Measurements from ENCODE around the gene FADS1. TPM values are rescaled to one million over a fixed set of nuclear protein-coding genes. Genes with fewer than 3 reads are reported as not detected.
A peak's percentile ranks its signal among the peaks of the same experiment; 100 is the strongest.

Gene FADS1
- 120 TPM for polyA plus RNA-seq (2013, experiment 1 of 2)
- 137 TPM for polyA plus RNA-seq (2013, experiment 2 of 2)

- H3K4me1 ChIP-seq (ENCODE audit: insufficient read depth, low read length): peaks cover 11% of the 10 kb centered on the region
- H3K27ac ChIP-seq (ENCODE audit: low read depth, low read length): peak within 1 kb of the TSS; percentile 94
- H3K36me3 ChIP-seq (ENCODE audit: insufficient read depth, low read length): peaks cover 20% of the 10 kb centered on the region
- no peaks in the 10 kb centered on the region for H3K9me3 ChIP-seq (ENCODE audit: insufficient read depth, low read depth, low read length)
- H3K9ac ChIP-seq (ENCODE audit: low read depth, low read length): peak within 1 kb of the TSS; percentile 94
- H3K27me3 ChIP-seq (ENCODE audit: insufficient read depth, low read length): no peaks in the 10 kb centered on the region
- under 1% methylated on average over 73 of the region's 73 CpGs for WGBS
- peak within 1 kb of the TSS; percentile 86 for H3K4me3 ChIP-seq (ENCODE audit: low read length)
Observed at GRCh38 chr11:61816736-61817455, at the start of gene FADS1. Gene FADS1, minus strand, starts transcription at chr11:61817003. Its CDS starts 74 bp downstream, at chr11:61816929.

GRCh38 chr11:61866231-61866957 is 49.6 kb upstream of the FADS1 start:
- Histone ChIP-seq H3K9ac (ENCODE audit: low read depth, low read length) (no peak overlapping the region), H3K9me3 (ENCODE audit: insufficient read depth, low read depth, low read length) (no peaks in the 10 kb centered on the region), H3K4me3 (ENCODE audit: low read length) (no peak overlapping the region), H3K27ac (ENCODE audit: low read depth, low read length) (no peak overlapping the region; the same call in 1 of the 2 replicates), H3K36me3 (ENCODE audit: insufficient read depth, low read length) (peaks cover 55% of the 10 kb centered on the region), H3K27me3 (ENCODE audit: insufficient read depth, low read length) (peaks cover under 1% of the 10 kb centered on the region; the same call in 1 of the 2 replicates), H3K4me1 (ENCODE audit: insufficient read depth, low read length) (peaks cover 4% of the 10 kb centered on the region; the same call in 1 of the 2 replicates)
- 90% methylated on average over 18 of the region's 18 CpGs for WGBS

GRCh38 chr11:61864814-61865775 is 48.3 kb upstream of the FADS1 start:
- no peak overlapping the region for H3K27ac ChIP-seq (ENCODE audit: low read depth, low read length)
- WGBS: 94% methylated on average over 20 of the region's 20 CpGs
- H3K4me1 ChIP-seq (ENCODE audit: insufficient read depth, low read length): no peaks in the 10 kb centered on the region
- no peak overlapping the region for H3K9ac ChIP-seq (ENCODE audit: low read depth, low read length)
- H3K9me3 ChIP-seq (ENCODE audit: insufficient read depth, low read depth, low read length): no peaks in the 10 kb centered on the region
- H3K27me3 ChIP-seq (ENCODE audit: insufficient read depth, low read length): no peaks in the 10 kb centered on the region
- H3K36me3 ChIP-seq (ENCODE audit: insufficient read depth, low read length): peaks cover 66% of the 10 kb centered on the region
- no peak overlapping the region for H3K4me3 ChIP-seq (ENCODE audit: low read length)

- peaks cover 81% of the 10 kb centered on the region for H3K36me3 ChIP-seq (ENCODE audit: insufficient read depth, low read length)
- H3K9ac ChIP-seq (ENCODE audit: low read depth, low read length): no peak overlapping the region
- no peak overlapping the region for H3K4me3 ChIP-seq (ENCODE audit: low read length)
- no peak overlapping the region for H3K27ac ChIP-seq (ENCODE audit: low read depth, low read length)
- H3K4me1 ChIP-seq (ENCODE audit: insufficient read depth, low read length): no peaks in the 10 kb centered on the region
- H3K27me3 ChIP-seq (ENCODE audit: insufficient read depth, low read length): no peaks in the 10 kb centered on the region
- no peaks in the 10 kb centered on the region for H3K9me3 ChIP-seq (ENCODE audit: insufficient read depth, low read depth, low read length)
- WGBS: 96% methylated on average over 13 of the region's 13 CpGs
Observed at GRCh38 chr11:61863548-61864081, 46.8 kb upstream of the FADS1 start.

- WGBS: 93% methylated on average over 18 of the region's 18 CpGs
- no peaks in the 10 kb centered on the region for H3K27me3 ChIP-seq (ENCODE audit: insufficient read depth, low read length)
- no peak overlapping the region for H3K9ac ChIP-seq (ENCODE audit: low read depth, low read length)
- H3K4me1 ChIP-seq (ENCODE audit: insufficient read depth, low read length): no peaks in the 10 kb centered on the region
- no peaks in the 10 kb centered on the region for H3K9me3 ChIP-seq (ENCODE audit: insufficient read depth, low read depth, low read length)
- H3K27ac ChIP-seq (ENCODE audit: low read depth, low read length): no peak overlapping the region
- H3K4me3 ChIP-seq (ENCODE audit: low read length): no peak overlapping the region
- H3K36me3 ChIP-seq (ENCODE audit: insufficient read depth, low read length): peaks cover 85% of the 10 kb centered on the region
Observed at GRCh38 chr11:61862714-61863547, 46.1 kb upstream of the FADS1 start.

- Histone ChIP-seq H3K9ac (ENCODE audit: low read depth, low read length) (no peak overlapping the region), H3K4me1 (ENCODE audit: insufficient read depth, low read length) (no peaks in the 10 kb centered on the region), H3K9me3 (ENCODE audit: insufficient read depth, low read depth, low read length) (no peaks in the 10 kb centered on the region), H3K27ac (ENCODE audit: low read depth, low read length) (no peak overlapping the region), H3K36me3 (ENCODE audit: insufficient read depth, low read length) (peaks cover 93% of the 10 kb centered on the region), H3K27me3 (ENCODE audit: insufficient read depth, low read length) (no peaks in the 10 kb centered on the region), H3K4me3 (ENCODE audit: low read length) (no peak overlapping the region)
- 84% methylated on average over 9 of the region's 9 CpGs for WGBS
Observed at GRCh38 chr11:61861634-61862033, 44.8 kb upstream of the FADS1 start.

- Histone ChIP-seq H3K9me3 (ENCODE audit: insufficient read depth, low read depth, low read length) (no peaks in the 10 kb centered on the region), H3K4me3 (ENCODE audit: low read length) (no peak overlapping the region), H3K9ac (ENCODE audit: low read depth, low read length) (no peak overlapping the region), H3K27ac (ENCODE audit: low read depth, low read length) (no peak overlapping the region), H3K4me1 (ENCODE audit: insufficient read depth, low read length) (no peaks in the 10 kb centered on the region), H3K27me3 (ENCODE audit: insufficient read depth, low read length) (no peaks in the 10 kb centered on the region), H3K36me3 (ENCODE audit: insufficient read depth, low read length) (peaks cover 93% of the 10 kb centered on the region)
- WGBS: 96% methylated on average over 16 of the region's 16 CpGs
Observed at GRCh38 chr11:61860054-61860903, 43.5 kb upstream of the FADS1 start.

GRCh38 chr11:61855939-61856680 is 39.3 kb upstream of the FADS1 start:
- H3K27me3 ChIP-seq (ENCODE audit: insufficient read depth, low read length): no peaks in the 10 kb centered on the region
- no peak overlapping the region for H3K4me3 ChIP-seq (ENCODE audit: low read length)
- H3K36me3 ChIP-seq (ENCODE audit: insufficient read depth, low read length): peaks cover 95% of the 10 kb centered on the region
- H3K9ac ChIP-seq (ENCODE audit: low read depth, low read length): no peak overlapping the region
- H3K9me3 ChIP-seq (ENCODE audit: insufficient read depth, low read depth, low read length): no peaks in the 10 kb centered on the region
- no peak overlapping the region for H3K27ac ChIP-seq (ENCODE audit: low read depth, low read length)
- H3K4me1 ChIP-seq (ENCODE audit: insufficient read depth, low read length): no peaks in the 10 kb centered on the region
- WGBS: 97% methylated on average over 12 of the region's 12 CpGs
